HG02571 (cell line): ENCODE results near the gene PTGER1.

Source experiments
- ATAC-seq: cut with Tn5 transposase; IDR thresholded peaks from one replicate; pipeline ENCODE4 v1.9.1; 2021; ENCODE audit warnings: mild to moderate bottlenecking, moderate library complexity; ENCODE audit not compliant: unreplicated experiment

The PTGER1 gene

GRCh38 chr19:14502334-14503092 lies 27.4 kb upstream of the PTGER1 start:
- ATAC-seq, result no peak

- ATAC-seq, result no peak
These were observed 22.2 kb upstream of the PTGER1 start for GRCh38 chr19:14497228-14497921.

GRCh38 chr19:14496834-14497227 lies 21.7 kb upstream of the PTGER1 start:
- ATAC-seq, result no peak

- ATAC-seq, result no peak
These were observed 21.1 kb upstream of the PTGER1 start, which contains the start of gene GIPC1 for GRCh38 chr19:14496029-14496833. GIPC1 (minus strand) TSS chr19:14496127; CDS start chr19:14482976, 13,151 bp downstream.

GRCh38 chr19:14495672-14496028 lies 20.5 kb upstream of the PTGER1 start:
- ATAC-seq, result no peak

GRCh38 chr19:14494910-14495671 lies 19.9 kb upstream of the PTGER1 start:
- no peak for ATAC-seq

GRCh38 chr19:14494411-14494810 lies 19.3 kb upstream of the PTGER1 start:
- ATAC-seq, result no peak

- ATAC-seq, result no peak
These were observed 17.7 kb upstream of the PTGER1 start for GRCh38 chr19:14492756-14493337.

- no peak for ATAC-seq
These were observed 12.4 kb upstream of the PTGER1 start for GRCh38 chr19:14487370-14488125.

- ATAC-seq, result no peak
These were observed 7.2 kb upstream of the PTGER1 start for GRCh38 chr19:14482172-14482941.

- no peak for ATAC-seq
These were observed 5.5 kb upstream of the PTGER1 start for GRCh38 chr19:14480700-14481079.

GRCh38 chr19:14479975-14480699 lies 5.0 kb upstream of the PTGER1 start:
- ATAC-seq, result no peak

- no peak for ATAC-seq
These were observed 4.3 kb upstream of the PTGER1 start for GRCh38 chr19:14479309-14479974.

GRCh38 chr19:14478113-14478545 lies 3.0 kb upstream of the PTGER1 start:
- no peak for ATAC-seq

- ATAC-seq, result no peak
These were observed 2.4 kb upstream of the PTGER1 start for GRCh38 chr19:14477418-14478112.

GRCh38 chr19:14476673-14477401 lies 1.7 kb upstream of the PTGER1 start:
- ATAC-seq, result no peak

GRCh38 chr19:14476327-14476672 lies 1.1 kb upstream of the PTGER1 start:
- ATAC-seq, result no peak
